Prostate gland (tissue), 2 donors: Measurements from ENCODE around the gene ZC2HC1B.

Experiments used
- POLR2AphosphoS5 ChIP-seq: sonication (generic); formaldehyde crosslinking; IDR thresholded peaks from one replicate; pipeline ENCODE4 v1.6.1; 2017; ENCODE audit warnings: antibody characterized with exemption
- TF ChIP-seq, protein P1 (sequence below), 4 experiments: fragments of 200-600 bp in 2 of 4; fragments of 450-650 bp in 2 of 4; sonication (generic) in 2 of 4; IDR thresholded peaks; 1 replicate in 3 of 4; 2 replicates in 1 of 4; pipeline ENCODE4 v1.5.1; 2016 to 2019; ENCODE audit warnings: antibody characterized with exemption in 4 of 4, mild to moderate bottlenecking in 2 of 4, moderate library complexity in 2 of 4

DNA sequence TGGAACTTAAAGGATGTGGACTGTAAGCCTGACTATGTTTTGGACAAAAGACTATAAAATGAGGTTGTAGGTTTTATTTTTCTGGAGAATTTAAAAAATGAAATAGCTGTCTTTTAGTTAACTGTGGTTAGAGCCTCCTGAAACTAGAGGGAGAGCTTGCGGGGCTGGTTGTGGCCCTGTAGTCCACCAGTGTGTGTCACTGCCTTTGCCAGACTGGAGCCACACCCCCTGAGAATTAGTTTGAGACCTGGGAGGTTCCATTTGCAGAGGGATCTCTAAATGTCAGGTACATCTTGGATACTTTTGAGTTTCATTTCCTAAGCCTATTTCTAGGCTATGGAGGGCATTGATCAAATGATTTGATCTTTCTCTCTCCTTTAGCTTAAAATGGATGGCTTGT is 20.8 kb downstream of the ZC2HC1B start:
- TF ChIP-seq, protein P1, sequence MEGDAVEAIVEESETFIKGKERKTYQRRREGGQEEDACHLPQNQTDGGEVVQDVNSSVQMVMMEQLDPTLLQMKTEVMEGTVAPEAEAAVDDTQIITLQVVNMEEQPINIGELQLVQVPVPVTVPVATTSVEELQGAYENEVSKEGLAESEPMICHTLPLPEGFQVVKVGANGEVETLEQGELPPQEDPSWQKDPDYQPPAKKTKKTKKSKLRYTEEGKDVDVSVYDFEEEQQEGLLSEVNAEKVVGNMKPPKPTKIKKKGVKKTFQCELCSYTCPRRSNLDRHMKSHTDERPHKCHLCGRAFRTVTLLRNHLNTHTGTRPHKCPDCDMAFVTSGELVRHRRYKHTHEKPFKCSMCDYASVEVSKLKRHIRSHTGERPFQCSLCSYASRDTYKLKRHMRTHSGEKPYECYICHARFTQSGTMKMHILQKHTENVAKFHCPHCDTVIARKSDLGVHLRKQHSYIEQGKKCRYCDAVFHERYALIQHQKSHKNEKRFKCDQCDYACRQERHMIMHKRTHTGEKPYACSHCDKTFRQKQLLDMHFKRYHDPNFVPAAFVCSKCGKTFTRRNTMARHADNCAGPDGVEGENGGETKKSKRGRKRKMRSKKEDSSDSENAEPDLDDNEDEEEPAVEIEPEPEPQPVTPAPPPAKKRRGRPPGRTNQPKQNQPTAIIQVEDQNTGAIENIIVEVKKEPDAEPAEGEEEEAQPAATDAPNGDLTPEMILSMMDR (IDR thresholded peaks at IDR 0.05), result no peak
- no peak for TF ChIP-seq POLR2AphosphoS5
